ENCODE results near the gene PDE8B.

DNA sequence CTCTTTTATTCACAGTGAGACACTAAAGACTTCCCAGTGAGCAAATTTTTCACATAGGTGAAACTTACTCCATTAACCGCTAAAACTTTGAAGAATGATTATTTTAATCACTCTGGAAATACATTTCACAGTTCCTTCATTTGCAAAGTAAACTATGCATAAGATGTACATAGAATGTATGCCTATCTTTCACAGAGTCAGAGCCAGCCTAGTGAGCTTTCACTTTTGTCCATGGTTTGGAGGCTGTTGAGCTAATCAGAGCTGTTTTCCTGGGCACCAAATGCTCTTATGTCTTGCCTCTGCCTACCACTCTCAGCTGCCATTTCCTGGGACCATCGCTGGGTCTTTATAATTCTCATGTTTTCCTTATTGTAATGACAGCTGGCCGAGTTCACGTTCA is 67.3 kb downstream of the PDE8B start:
- TF ChIP-seq POLR2A (IDR thresholded peaks at IDR 0.05): no peak
- no peak for TF ChIP-seq POLR2AphosphoS5 (IDR thresholded peaks at IDR 0.05; ENCODE audit: insufficient read depth in 1 of 2, low read depth in 1 of 2)

All from vagina (tissue), 2 donors.